Transverse colon (tissue), 4 donors: ENCODE results near the gene ZFPL1.

Experiments used
- CTCF ChIP-seq, 5 experiments: fragments of 200-600 bp in 3 of 5; fragments of 450-650 bp in 2 of 5; sonication (generic) in 3 of 5; IDR thresholded peaks; 1 replicate in 2 of 5; 2 replicates in 3 of 5; pipeline ENCODE4 v1.5.1; 2016 to 2017; ENCODE audit warnings: antibody characterized with exemption in 5 of 5, inconsistent platforms in 3 of 5, mild to moderate bottlenecking in 2 of 5, moderate library complexity in 1 of 5
- POLR2AphosphoS5 ChIP-seq, 3 donors: sonication (generic); formaldehyde crosslinking; IDR thresholded peaks; one replicate each; pipeline ENCODE4 v1.6.1; 2016; ENCODE audit warnings: antibody characterized with exemption in 3 of 3

GRCh38 chr11:65121447-65121864 is 37.4 kb downstream of the ZFPL1 start:
- peak in 1 of 5 experiments; percentile 31 for TF ChIP-seq CTCF (IDR thresholded peaks at IDR 0.05)
- no peak for TF ChIP-seq POLR2AphosphoS5 (IDR thresholded peaks at IDR 0.05)
